Type B pancreatic cell (in vitro differentiated cells): ENCODE measurements around the gene OPRD1. TPM values are rescaled to one million over a fixed set of nuclear protein-coding genes. Genes with fewer than 3 reads are reported as not detected.

ENCODE experiments used
- DNase-seq: peaks from one replicate; pipeline ENCODE4 v3.0.0; 2021; ENCODE audit warnings: mixed read lengths; ENCODE audit not compliant: unreplicated experiment; ENCODE audit errors: extremely low spot score
- H3K27ac Mint-ChIP-seq: 2 replicates; pipeline ENCODE4 v1.8.0; 2021; ENCODE audit warnings: mild to moderate bottlenecking, mixed read lengths
- H3K27me3 Mint-ChIP-seq: 2 replicates; pipeline ENCODE4 v1.8.0; 2021; ENCODE audit warnings: mixed read lengths
- H3K36me3 Mint-ChIP-seq: 2 replicates; pipeline ENCODE4 v1.8.0; 2021; ENCODE audit warnings: mixed read lengths
- H3K4me1 Mint-ChIP-seq: one replicate; pipeline ENCODE4 v1.8.0; 2021; ENCODE audit warnings: mixed read lengths; ENCODE audit not compliant: unreplicated experiment
- H3K4me3 Mint-ChIP-seq: 2 replicates; pipeline ENCODE4 v1.8.0; 2021; ENCODE audit warnings: mild to moderate bottlenecking, mixed read lengths
- H3K9me3 Mint-ChIP-seq: 2 replicates; pipeline ENCODE4 v1.8.0; 2021; ENCODE audit warnings: mixed read lengths
- CTCF ChIP-seq: fragments of 200-600 bp; sonication (generic); conservative IDR thresholded peaks from 2 replicates; pipeline ENCODE4 v1.5.0; 2021; ENCODE audit warnings: antibody characterized with exemption, mild to moderate bottlenecking
- total RNA-seq: library from RNA; stranded (reverse); gene quantifications from 2 replicates; pipeline ENCODE4 v1.2.1, GENCODE V29; 2021; ENCODE audit warnings: low replicate concordance

Gene OPRD1
- total RNA-seq, 1 donor from 2014 or later: 1.1 TPM

GRCh38 chr1:28889357-28889756 lies 77.4 kb downstream of the OPRD1 start:
- H3K36me3 Mint-ChIP-seq: no peaks in the 10 kb centered on the region
- H3K27ac Mint-ChIP-seq: no peak overlapping the region
- peaks cover 21% of the 10 kb centered on the region for H3K4me1 Mint-ChIP-seq
- no peak for DNase-seq
- H3K9me3 Mint-ChIP-seq: no peaks in the 10 kb centered on the region
- TF ChIP-seq CTCF: no peak
- H3K27me3 Mint-ChIP-seq: peaks cover 17% of the 10 kb centered on the region
- H3K4me3 Mint-ChIP-seq: no peak overlapping the region

- DNase-seq: no peak
- Mint-ChIP-seq H3K9me3 (no peaks in the 10 kb centered on the region), H3K27ac (no peak overlapping the region), H3K4me3 (no peak overlapping the region), H3K27me3 (peaks cover 14% of the 10 kb centered on the region), H3K4me1 (peaks cover 19% of the 10 kb centered on the region), H3K36me3 (no peaks in the 10 kb centered on the region)
- TF ChIP-seq CTCF: no peak
Measured at GRCh38 chr1:28890435-28890834, 78.5 kb downstream of the OPRD1 start.

GRCh38 chr1:28890836-28891235 lies 78.9 kb downstream of the OPRD1 start:
- no peak for DNase-seq
- H3K27me3 Mint-ChIP-seq: peaks cover 14% of the 10 kb centered on the region
- no peak overlapping the region for H3K4me3 Mint-ChIP-seq

GRCh38 chr1:28891256-28891655 lies 79.3 kb downstream of the OPRD1 start:
- Mint-ChIP-seq H3K36me3 (no peaks in the 10 kb centered on the region), H3K27ac (no peak overlapping the region), H3K27me3 (peaks cover 10% of the 10 kb centered on the region), H3K9me3 (no peaks in the 10 kb centered on the region), H3K4me3 (no peak overlapping the region), H3K4me1 (peaks cover 20% of the 10 kb centered on the region)
- DNase-seq: no peak
- no peak for TF ChIP-seq CTCF

More at GRCh38 chr1:28890836-28891235, 78.9 kb downstream of the OPRD1 start:
- peaks cover 19% of the 10 kb centered on the region for H3K4me1 Mint-ChIP-seq
- H3K36me3 Mint-ChIP-seq: no peaks in the 10 kb centered on the region
- no peak overlapping the region for H3K27ac Mint-ChIP-seq
- no peak for TF ChIP-seq CTCF
- no peaks in the 10 kb centered on the region for H3K9me3 Mint-ChIP-seq

DNA sequence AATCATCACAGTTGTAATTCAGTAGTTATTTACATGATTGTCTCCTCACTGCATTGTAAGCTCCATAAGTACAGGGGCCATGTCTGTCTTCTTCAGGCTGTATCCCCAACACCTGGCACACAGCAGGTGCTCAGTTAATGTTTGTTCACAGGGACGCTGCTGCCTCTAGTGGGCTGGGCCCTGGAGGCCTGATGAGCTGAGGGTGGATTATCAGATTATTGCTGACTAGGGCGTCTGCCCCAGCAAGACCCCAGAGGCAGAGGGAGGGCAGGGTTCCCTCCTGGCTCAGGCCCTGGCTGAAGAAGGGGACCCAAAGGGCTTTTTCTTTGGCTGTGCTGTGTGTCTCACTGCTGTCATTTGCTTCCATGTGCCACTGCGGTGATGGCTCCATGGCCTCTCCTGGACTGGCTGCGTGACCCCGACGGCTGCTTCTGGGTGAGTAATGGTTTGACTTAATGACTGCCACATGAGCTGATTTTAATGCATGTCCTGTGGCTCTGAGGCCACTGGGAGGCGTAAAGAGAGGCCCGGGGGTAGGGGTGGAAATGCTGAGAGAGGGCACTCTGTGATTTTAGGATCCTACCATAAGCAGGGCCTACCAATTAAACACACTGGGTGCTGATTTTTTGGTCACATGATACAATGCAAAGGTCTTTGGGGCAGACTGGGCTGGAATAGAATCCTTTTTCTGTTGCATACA lies 81.6 kb downstream of the OPRD1 start:
- TF ChIP-seq CTCF: peak; percentile 63
- H3K4me3 Mint-ChIP-seq: no peak overlapping the region
- no peaks in the 10 kb centered on the region for H3K36me3 Mint-ChIP-seq
- H3K4me1 Mint-ChIP-seq: peaks cover 32% of the 10 kb centered on the region
- H3K9me3 Mint-ChIP-seq: no peaks in the 10 kb centered on the region
- H3K27ac Mint-ChIP-seq: no peak overlapping the region
- no peaks in the 10 kb centered on the region for H3K27me3 Mint-ChIP-seq
- no peak for DNase-seq
